BLaER1 treated with 17β-estradiol and CSF1 and Interleukin-3, amounts not matched to agents 10 nM and 100 nM (cell line): ENCODE measurements around the gene TREM1.
"Not testable (repeated sequence)": the region's sequence is repeated elsewhere in the genome, so short reads cannot be mapped to it uniquely, and the experiment has no call there.

Experiments
- H3K27ac ChIP-seq, 11 experiments: shearing (Covaris generic); formaldehyde crosslinking; 2 replicates each; pipeline ENCODE4 v1.8.1; 2022
- H3K27me3 ChIP-seq, 11 experiments: shearing (Covaris generic); formaldehyde crosslinking; 2 replicates each; pipeline ENCODE4 v1.8.1; 2022
- H3K36me3 ChIP-seq, 11 experiments: shearing (Covaris generic); formaldehyde crosslinking; 2 replicates each; pipeline ENCODE4 v1.8.1; 2022
- H3K4me1 ChIP-seq, 10 experiments: shearing (Covaris generic); formaldehyde crosslinking; 2 replicates each; pipeline ENCODE4 v1.8.1; 2022
- H3K4me2 ChIP-seq, 11 experiments: shearing (Covaris generic); formaldehyde crosslinking; 2 replicates each; pipeline ENCODE4 v1.8.1; 2022
- H3K4me3 ChIP-seq, 10 experiments: shearing (Covaris generic); formaldehyde crosslinking; 2 replicates each; pipeline ENCODE4 v1.8.1; 2022
- H3K9ac ChIP-seq, 11 experiments: shearing (Covaris generic); formaldehyde crosslinking; 2 replicates each; pipeline ENCODE4 v1.8.1; 2022
- H3K9me3 ChIP-seq, 11 experiments: shearing (Covaris generic); formaldehyde crosslinking; replicated peaks in 1 of 11; 2 replicates each; pipeline ENCODE4 v1.8.1; 2022
- H4K20me1 ChIP-seq, 11 experiments: shearing (Covaris generic); formaldehyde crosslinking; 2 replicates each; pipeline ENCODE4 v1.8.1; 2022
- Cebpa-rat ChIP-seq, 11 experiments: shearing (Covaris generic); IDR thresholded peaks; 2 replicates each; pipeline ENCODE4 v1.8.1; 2022

The TREM1 gene

DNA sequence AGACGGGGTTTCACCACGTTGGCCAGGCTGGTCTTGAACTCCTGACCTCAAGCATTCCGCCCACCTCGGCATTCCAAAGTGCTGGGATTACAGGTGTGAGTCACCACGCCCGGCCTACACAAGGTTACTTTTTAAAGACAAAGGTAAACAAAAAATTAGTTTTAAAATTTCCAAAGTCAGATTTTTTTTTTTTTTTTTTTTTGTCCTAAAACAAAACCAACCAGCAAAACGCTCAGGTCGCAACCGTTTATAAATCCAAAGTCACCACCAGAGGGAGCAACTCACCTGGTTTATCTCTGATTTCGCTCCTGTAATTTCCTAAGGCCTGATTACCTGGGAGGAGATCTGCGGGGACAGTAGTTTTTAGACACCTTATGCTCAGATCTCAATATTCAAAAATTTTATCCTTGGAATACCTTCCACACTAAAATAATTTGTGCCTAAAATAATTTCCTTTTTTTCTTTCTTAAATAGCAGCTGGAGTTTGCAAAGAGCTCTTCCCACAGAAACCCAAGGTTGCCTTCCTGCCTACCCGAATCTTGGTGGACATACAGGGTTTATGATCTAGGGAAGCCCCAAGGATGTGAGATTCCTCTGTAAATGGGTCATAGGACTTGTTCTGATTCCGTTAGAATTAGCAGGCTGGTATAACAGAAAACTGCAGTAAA, 19.8 kb upstream of the TREM1 start:
- peaks cover 0 to 49% (median 2%) of the 10 kb centered on the region in 10 experiments; a peak in 8 of 20 replicates for H3K4me1 ChIP-seq
- H3K9me3 ChIP-seq = peaks cover 5 to 21% (median 9%) of the 10 kb centered on the region in 11 experiments; a peak in 17 of 22 replicates
- no peak for TF ChIP-seq Cebpa-rat (IDR thresholded peaks at IDR 0.05)
- no peaks in the 10 kb centered on the region for H4K20me1 ChIP-seq
- H3K27me3 ChIP-seq = no peaks in the 10 kb centered on the region
- H3K27ac ChIP-seq = no peak overlapping the region
- no peak overlapping the region for H3K9ac ChIP-seq
- no peaks in the 10 kb centered on the region for H3K36me3 ChIP-seq
- H3K4me2 ChIP-seq = peak overlapping the region in 4 of 11 experiments; percentile 37 to 75 (median 60); a peak in 6 of 22 replicates
- no peak overlapping the region for H3K4me3 ChIP-seq

DNA sequence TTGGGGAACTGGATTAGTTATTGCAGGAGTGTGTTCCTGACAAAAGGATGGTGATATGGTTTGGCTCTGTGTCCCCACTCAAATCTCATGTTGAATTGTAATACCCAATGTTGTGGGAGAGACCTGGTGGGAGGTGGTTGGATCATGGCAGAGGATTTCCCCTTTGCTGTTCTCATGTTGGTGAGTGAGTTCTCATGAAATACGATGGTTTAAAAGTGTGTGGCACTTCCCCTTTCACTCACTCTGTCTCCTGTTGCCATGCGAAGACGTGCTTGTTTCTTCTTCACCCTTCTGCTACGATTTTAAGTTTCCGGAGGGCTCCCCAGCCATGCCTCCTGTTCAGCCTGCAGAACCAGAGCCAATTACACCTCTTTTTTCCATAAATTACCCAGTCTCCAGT, 16.2 kb upstream of the TREM1 start:
- Histone ChIP-seq H3K27me3 (no peaks in the 10 kb centered on the region), H3K4me3 (no peak overlapping the region), H3K4me2 (peak overlapping the region in 3 of 11 experiments; percentile 4 to 30 (median 13); a peak in 4 of 22 replicates), H3K9me3 (peaks cover 13 to 43% (median 24%) of the 10 kb centered on the region in 11 experiments; a peak in 21 of 22 replicates), H4K20me1 (no peaks in the 10 kb centered on the region), H3K27ac (no peak overlapping the region), H3K36me3 (no peaks in the 10 kb centered on the region), H3K9ac (no peak overlapping the region), H3K4me1 (peaks cover 18 to 66% (median 24%) of the 10 kb centered on the region in 10 experiments)
- no peak for TF ChIP-seq Cebpa-rat (IDR thresholded peaks at IDR 0.05)

DNA sequence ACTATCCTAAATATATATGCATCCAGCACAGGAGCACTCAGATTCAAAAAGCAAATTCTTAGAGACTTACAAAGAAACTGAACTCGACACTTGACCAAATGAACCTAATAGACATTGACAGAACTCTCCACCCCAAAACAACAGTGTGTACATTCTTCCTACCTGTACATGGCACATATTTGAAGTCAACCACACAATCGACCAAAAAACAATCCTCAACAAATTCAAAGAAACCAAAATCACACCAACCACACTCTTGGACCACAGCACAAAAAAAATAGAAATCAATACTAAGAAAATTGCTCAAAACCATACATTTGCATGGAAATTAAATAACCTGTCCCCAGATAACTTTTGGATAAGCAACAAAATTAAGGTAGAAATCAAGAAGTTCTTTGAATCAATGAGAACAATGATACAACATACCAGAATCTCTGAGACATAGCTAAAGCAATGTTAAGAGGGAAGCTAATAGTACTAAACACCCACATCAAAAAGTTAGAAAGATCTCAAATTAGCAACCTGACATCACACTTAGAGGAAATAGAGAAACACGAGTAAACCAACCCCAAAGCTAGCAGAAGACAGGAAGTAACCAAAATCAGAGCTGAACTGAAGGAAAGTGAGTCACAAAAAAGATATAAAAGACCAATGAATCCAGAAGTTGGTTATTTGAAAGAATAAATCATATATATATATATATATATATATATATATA, 12.5 kb upstream of the TREM1 start:
- H3K4me1 ChIP-seq = peaks cover 25 to 43% (median 29%) of the 10 kb centered on the region in 10 experiments
- 0 out of 22 replicates have a peak overlapping the region, but pooled peaks of 1 of the 11 experiments have one; percentile 7 for H3K9ac ChIP-seq
- peak overlapping the region; percentile 45 to 70 (median 57) for H3K4me2 ChIP-seq
- H4K20me1 ChIP-seq = no peaks in the 10 kb centered on the region
- TF ChIP-seq Cebpa-rat (IDR thresholded peaks at IDR 0.05) = no peak
- no peaks in the 10 kb centered on the region for H3K27me3 ChIP-seq
- no peak overlapping the region for H3K4me3 ChIP-seq
- H3K36me3 ChIP-seq = no peaks in the 10 kb centered on the region
- peak overlapping the region; percentile 3 to 63 (median 47); a peak in 20 of 22 replicates for H3K27ac ChIP-seq
- peaks cover 29 to 62% (median 42%) of the 10 kb centered on the region in 11 experiments for H3K9me3 ChIP-seq

DNA sequence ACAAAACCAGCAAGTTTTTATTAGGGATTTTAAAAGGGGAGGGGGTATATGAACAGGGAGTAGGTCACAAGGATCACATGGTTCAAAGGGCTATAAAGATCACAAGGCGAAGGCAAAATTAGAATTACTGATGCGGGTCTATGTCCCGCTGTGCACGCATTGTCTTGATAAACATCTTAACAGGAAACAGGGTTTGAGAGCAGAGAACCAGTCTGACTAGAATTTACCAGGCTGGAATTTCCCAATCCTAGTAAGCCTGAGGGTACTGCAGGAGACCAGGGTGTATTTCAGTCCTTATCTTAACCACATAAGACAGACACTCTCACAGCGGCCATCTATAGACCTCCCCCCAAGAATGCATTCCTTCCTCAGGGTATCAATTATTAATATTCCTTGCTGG, 10.8 kb upstream of the TREM1 start:
- H3K27me3 ChIP-seq, H3K9ac ChIP-seq: not testable (repeated sequence)

DNA sequence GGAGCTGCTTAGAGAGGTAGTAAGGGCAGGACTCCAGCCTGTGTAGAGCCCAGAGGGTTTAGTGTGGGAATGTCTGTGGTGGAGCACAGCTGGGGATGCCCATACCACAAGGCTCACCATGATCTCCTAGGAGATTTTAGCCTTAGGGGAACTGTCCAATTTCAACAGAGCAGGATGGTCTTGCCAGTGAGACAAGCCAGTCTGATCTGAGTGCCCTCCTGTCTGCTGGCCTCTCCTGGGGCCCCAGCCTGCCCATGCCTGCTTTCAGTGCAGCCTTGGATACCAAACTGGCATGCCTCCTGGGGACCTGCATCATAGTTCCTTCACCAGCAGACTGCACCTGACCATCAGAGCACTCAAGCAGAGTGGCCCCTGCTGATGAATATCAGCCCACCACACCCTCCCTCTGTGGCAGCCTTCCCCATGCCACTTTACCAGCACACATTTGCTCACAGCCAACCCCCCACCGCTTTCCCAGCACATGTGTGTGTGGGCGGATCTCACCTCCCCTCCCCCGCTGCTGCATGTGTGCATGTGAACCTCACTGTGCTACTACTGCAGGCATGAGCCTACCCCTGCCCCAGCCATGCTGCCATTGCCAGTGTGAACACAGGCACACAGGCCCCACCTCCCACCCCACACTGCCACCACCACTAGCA, 7.9 kb upstream of the TREM1 start:
- H3K4me1 ChIP-seq = peaks cover 19 to 32% (median 21%) of the 10 kb centered on the region in 10 experiments
- H3K9ac ChIP-seq = no peak overlapping the region
- H3K4me3 ChIP-seq = no peak overlapping the region
- H3K27me3 ChIP-seq = no peaks in the 10 kb centered on the region
- no peak for TF ChIP-seq Cebpa-rat (IDR thresholded peaks at IDR 0.05)
- H3K27ac ChIP-seq = no peak overlapping the region
- peaks cover 10 to 26% (median 24%) of the 10 kb centered on the region in 11 experiments; a peak in 21 of 22 replicates for H3K9me3 ChIP-seq
- H3K4me2 ChIP-seq = peak overlapping the region in 8 of 11 experiments; percentile 13 to 52 (median 38); a peak in 10 of 22 replicates
- no peaks in the 10 kb centered on the region for H4K20me1 ChIP-seq
- no peaks in the 10 kb centered on the region for H3K36me3 ChIP-seq

More for the DNA sequence above, 10.8 kb upstream of the TREM1 start:
- peaks cover 22 to 38% (median 29%) of the 10 kb centered on the region in 10 experiments for H3K4me1 ChIP-seq
- not testable (repeated sequence) for H4K20me1 ChIP-seq, H3K4me2 ChIP-seq, H3K27ac ChIP-seq, H3K36me3 ChIP-seq, H3K4me3 ChIP-seq
- peaks cover 29 to 50% (median 40%) of the 10 kb centered on the region in 11 experiments for H3K9me3 ChIP-seq

DNA sequence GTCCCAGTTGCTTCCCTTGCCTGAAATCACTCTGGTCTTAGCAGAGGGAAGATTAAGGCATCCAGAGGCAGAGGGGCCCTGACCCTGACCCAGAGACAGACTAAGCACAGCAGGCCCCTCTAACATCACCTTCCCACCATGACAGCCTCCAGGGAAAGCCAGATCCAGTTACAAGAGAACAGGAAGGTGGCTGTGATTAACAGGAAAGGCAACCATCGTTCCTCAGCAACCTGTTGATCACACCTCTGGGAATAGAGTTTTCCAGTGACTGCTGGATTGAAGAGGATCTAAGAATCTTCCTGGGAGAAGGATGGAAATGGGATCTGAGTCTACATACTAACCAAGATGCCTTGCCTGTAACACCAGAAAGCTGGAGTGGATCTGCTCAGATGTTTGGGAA, 5.2 kb upstream of the TREM1 start:
- H3K27me3 ChIP-seq = no peaks in the 10 kb centered on the region
- H3K9me3 ChIP-seq = peaks cover 2 to 16% (median 10%) of the 10 kb centered on the region in 11 experiments; a peak in 20 of 22 replicates
- TF ChIP-seq Cebpa-rat (IDR thresholded peaks at IDR 0.05) = no peak
- no peaks in the 10 kb centered on the region for H3K36me3 ChIP-seq
- no peak overlapping the region for H3K9ac ChIP-seq
- no peak overlapping the region for H3K27ac ChIP-seq
- no peak overlapping the region for H3K4me3 ChIP-seq
- H4K20me1 ChIP-seq = no peaks in the 10 kb centered on the region
- peaks cover 6 to 46% (median 27%) of the 10 kb centered on the region in 10 experiments; a peak in 19 of 20 replicates for H3K4me1 ChIP-seq
- H3K4me2 ChIP-seq = no peak overlapping the region

DNA sequence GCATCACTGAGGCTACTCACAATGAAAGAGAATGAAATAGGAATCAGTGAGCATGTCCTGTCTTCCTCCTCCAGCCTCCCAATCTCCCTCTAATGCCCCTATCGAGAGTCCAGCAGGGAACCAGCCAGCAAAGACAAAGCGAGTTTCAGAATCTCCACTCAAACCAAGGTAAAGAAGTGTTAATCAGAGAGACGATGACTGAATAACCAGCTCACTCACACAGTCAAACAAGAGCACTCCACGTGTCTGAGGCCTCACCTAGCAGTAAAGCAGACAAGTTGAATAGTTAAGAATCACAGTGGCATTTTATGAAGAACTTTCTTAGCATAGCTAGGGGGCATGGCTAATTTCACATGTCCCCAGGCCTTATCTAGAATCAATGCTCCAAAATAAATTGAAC, 3.3 kb upstream of the TREM1 start:
- no peak overlapping the region for H3K27ac ChIP-seq
- TF ChIP-seq Cebpa-rat (IDR thresholded peaks at IDR 0.05) = no peak
- no peak overlapping the region for H3K4me3 ChIP-seq
- H3K9ac ChIP-seq = no peak overlapping the region
- H4K20me1 ChIP-seq = no peaks in the 10 kb centered on the region
- H3K4me2 ChIP-seq = peak overlapping the region in 2 of 11 experiments; percentile 3 to 83; a peak in 1 of 22 replicates
- peaks cover 6 to 65% (median 43%) of the 10 kb centered on the region in 10 experiments; a peak in 19 of 20 replicates for H3K4me1 ChIP-seq
- H3K9me3 ChIP-seq = no peaks in the 10 kb centered on the region
- no peaks in the 10 kb centered on the region for H3K27me3 ChIP-seq
- no peaks in the 10 kb centered on the region for H3K36me3 ChIP-seq

DNA sequence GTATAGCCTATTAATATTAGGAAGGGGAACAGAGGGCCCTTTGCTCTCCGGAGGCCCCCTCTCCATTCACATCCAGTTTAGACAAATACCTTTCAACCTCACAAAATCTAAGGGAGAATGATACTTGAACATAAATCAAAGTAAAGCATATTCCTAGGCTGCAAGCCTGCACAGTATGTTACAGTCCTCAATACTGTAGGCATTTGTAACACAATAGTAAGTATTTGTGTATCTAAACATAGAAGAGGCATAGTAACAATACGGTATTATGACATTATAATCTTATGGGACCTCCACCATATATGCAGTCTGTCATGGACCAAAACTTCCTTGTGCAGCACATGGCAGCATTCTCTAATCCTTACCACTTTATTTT, 2.3 kb upstream of the TREM1 start:
- Histone ChIP-seq H3K36me3 (no peaks in the 10 kb centered on the region), H3K9me3 (peaks cover 0 to under 1% (median 0%) of the 10 kb centered on the region in 11 experiments; a peak in 1 of 22 replicates), H4K20me1 (no peaks in the 10 kb centered on the region), H3K27me3 (no peaks in the 10 kb centered on the region), H3K4me3 (no peak overlapping the region), H3K27ac (peak overlapping the region in 1 of 11 experiments; percentile 90; a peak in 2 of 22 replicates), H3K4me2 (peak overlapping the region in 4 of 11 experiments; percentile 77 to 89 (median 82); a peak in 7 of 22 replicates), H3K9ac (no peak overlapping the region), H3K4me1 (peaks cover 0 to 67% (median 41%) of the 10 kb centered on the region in 10 experiments; a peak in 17 of 20 replicates)
- TF ChIP-seq Cebpa-rat (IDR thresholded peaks at IDR 0.05) = no peak
